HUDEP-2 (cell line): ENCODE data around the gene ARHGAP8.
"Not testable (repeated sequence)": the region's sequence is repeated elsewhere in the genome, so short reads cannot be mapped to it uniquely, and the experiment has no call there.

Source experiments
- DNase-seq, 76 experiments: peaks; one replicate each; lab custom pipeline; 2025; ENCODE audit not compliant: unreplicated experiment in 76 of 76; lab: John Stamatoyannopoulos, UW

Gene ARHGAP8

DNA sequence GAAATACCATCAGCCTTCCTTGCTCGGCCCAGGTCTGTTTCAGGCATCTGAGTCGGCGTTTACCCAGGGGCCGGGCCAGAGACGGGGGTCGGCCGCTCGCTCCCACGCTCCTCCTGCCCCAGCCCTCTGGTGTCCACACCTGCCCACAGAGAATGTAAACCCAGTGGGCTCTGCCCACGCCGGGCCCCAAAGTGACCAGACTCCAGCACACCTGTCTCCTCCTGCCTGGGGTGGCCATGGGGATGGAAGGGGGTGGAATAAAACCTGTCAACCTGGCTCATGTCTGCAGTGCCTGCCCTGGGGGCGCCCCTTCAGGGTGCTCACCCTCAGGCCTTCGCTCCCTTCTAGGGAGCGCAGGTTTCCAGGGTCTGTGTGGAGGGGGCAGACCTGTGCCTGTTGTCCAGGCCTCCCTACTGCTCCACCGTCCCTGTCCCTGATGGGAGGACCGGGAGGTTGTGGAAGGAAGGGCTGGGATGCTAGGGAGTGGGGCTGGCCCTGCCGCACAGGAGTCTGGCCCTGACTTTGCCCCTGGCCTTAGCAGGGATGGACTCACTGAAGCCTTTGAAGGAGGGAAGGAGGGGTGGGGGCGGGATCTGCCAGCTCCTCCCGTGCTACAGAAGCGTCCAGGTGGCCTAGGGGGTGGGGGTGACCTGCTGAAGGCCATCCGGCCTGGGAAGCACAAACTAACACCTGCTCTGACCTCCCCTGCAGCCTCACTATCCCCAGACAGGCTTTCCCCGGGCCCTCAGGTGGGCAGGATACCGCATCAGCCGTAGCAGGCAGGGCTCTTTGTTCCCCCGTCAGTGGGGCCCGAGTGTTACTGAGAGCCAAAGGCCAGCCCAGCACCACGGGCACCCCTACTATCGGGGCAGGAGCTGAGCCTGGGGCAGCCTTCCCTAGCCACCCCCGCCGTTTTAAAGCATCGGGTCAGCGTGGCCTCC, 14.7 kb upstream of the ARHGAP8 start:
- no peak for DNase-seq

DNA sequence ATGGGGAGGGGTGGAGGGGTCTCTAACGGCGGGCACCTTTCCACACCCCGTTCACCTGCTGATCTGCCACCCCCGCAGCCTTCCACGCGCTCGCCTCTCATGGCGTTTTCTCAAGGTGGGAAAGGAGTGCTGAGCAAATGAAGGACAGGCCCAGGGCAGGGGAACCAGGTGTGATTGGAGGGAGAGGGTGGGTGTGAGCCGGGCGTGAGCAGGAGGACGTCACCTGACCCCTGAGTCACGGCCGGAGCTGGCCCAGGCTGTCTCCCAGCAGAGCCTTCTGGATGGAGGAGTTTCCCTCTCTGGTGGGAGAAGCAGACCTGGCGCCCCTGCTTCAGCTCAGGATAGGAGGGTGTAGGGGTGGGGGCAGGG, 14.0 kb upstream of the ARHGAP8 start:
- DNase-seq = no peak

DNA sequence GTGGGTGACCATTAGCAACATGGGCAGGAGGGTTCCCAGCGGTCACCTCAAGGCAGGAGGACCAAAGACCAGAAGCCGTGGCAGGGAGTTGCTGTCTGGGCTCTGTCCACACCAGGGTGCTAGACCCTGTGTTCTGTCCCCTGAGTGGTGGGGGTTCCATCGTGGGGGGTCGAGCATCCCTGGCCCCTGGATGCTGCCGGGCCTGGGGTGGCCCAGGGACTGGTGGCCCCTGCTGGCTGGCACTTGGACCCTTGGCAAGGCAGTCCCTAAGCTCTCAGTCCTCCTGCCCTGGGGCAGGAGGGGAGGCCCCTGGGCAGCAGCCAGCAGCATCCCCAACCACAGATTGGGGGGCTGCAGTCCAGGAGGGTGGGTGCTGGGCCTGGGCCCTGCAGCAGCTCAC, 13.4 kb upstream of the ARHGAP8 start:
- no peak for DNase-seq

GRCh38 chr22:44739666-44740065, 12.7 kb upstream of the ARHGAP8 start:
- DNase-seq = not testable (repeated sequence)

GRCh38 chr22:44740307-44740706, 12.1 kb upstream of the ARHGAP8 start:
- no peak for DNase-seq

DNA sequence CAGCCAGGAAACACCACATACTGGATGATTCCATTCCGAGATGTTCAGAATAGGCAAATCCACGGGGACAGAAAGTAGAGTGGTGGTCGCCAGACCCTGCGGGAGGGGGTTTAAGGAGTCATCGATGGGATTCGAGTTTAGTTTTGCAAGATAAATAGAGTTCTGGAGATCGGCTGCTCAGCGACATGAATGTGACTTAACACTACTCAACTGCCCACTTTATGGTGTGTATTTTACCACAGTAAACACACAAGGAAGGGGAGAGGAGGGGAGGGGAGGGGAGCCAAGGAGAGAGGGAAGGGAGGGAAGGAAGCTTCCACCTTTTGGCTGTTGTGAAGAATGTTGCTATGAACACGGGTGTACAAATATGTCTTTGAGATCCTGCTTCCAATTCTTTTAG, 10.4 kb upstream of the ARHGAP8 start:
- DNase-seq = no peak

DNA sequence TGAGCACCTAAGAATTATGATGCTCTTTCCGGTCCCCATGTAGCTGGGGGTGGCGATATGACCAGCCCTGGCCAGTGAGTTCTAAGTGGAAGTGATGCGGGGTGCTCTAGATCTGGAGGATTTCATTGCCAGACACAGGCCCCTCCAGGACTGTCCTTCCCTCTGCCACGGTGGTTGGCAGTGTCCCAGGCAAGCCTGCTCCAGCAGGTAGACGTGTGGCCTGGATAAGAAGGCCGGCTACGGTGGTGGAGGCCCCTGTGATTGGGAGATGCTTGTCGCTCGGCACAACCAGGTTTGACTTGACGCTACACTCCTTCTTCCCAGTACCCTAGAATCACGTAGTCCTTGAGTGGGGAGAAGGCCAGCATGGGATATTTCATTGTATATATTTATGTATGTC, 9.1 kb upstream of the ARHGAP8 start:
- DNase-seq = no peak

DNA sequence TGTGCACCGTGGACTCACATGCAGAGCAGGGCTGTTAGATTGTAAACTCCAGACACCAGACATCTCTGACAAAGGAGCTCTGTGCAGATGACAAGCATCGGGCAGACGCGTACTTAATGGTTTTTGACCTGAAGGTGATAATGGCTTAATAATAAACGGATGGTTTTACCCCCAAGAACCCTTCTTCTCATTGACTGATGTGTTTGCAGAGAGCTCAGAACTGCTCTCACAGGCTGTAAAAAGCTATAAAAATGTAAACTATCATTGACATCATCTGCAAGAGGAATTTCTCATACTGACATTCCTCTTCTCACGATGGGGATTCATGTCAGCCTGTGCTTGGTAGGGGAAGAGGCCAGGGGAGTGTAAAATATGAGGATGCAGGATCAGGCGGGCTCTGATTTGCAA, 8.6 kb upstream of the ARHGAP8 start:
- DNase-seq = no peak

DNA sequence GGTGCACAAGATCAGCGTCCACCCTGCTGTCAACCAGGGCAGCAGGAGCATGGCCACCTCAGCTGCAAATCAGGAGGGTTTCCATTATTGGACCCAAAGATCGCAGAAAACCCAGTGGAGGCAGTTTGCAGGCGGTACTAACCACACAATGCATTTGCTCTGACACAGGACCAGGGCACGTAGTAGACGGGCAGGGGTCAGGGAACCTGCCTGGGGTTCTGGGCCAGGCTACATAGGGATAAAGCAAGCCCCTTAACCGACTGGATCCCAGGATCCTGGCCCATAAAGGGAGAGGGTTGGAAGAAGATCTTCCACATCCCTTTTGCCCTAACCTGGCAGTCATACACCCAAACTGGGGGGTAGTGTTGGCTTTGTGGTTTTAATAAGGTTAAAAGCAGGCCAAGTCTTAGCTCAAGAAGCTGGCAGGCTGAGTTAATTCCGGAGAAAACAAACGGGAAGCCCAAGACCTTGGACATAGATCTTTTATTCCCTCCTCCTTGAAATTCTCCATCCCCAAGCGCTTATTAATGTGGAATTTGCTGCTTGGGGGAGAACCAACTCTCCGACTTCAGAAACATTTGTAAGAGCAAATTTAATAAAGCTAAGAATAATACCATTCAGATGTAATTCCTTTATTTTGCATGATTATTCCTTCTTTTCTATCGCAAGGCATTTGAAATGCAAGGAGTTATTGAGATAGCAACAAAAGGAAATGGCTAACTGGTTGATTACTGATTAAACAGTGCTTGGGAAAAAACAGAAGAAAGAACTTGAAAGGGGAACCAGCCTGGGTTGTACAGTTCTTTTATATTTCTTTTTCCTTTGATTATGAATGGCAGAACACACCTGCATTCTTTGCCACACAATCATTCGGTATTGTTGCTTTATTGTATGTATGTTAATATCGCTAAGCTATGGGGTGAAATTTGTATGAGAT, 6.3 kb upstream of the ARHGAP8 start:
- DNase-seq = no peak

GRCh38 chr22:44747784-44748127, 4.6 kb upstream of the ARHGAP8 start:
- not testable (repeated sequence) for DNase-seq

- no peak for DNase-seq
These were observed 3.9 kb upstream of the ARHGAP8 start for GRCh38 chr22:44748524-44748923.

GRCh38 chr22:44750481-44750880, 1.9 kb upstream of the ARHGAP8 start:
- DNase-seq = no peak

- no peak for DNase-seq
These were observed 1.0 kb downstream of the ARHGAP8 start for GRCh38 chr22:44753189-44754042.

DNA sequence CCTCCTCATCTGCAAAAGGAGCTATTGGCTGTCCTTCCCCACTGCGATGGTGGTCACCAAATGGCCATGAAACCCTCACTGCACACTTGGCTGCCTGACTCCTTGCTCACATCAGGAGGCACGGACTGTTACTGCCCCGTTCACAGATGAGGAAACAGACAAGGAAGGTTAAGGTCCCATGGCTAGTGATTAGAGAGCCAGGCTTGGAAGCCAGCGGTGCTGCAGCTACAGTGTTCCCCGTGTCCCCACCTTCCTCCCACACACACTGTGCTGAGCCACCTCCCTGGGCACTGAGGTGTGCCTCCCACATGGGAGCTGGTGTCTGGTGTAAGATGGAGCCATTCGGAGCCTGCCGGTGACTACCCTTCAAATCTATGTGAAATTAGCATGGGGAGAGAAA, 2.6 kb downstream of the ARHGAP8 start:
- DNase-seq = no peak

- no peak for DNase-seq
These were observed 3.0 kb downstream of the ARHGAP8 start for GRCh38 chr22:44755417-44755816.

DNA sequence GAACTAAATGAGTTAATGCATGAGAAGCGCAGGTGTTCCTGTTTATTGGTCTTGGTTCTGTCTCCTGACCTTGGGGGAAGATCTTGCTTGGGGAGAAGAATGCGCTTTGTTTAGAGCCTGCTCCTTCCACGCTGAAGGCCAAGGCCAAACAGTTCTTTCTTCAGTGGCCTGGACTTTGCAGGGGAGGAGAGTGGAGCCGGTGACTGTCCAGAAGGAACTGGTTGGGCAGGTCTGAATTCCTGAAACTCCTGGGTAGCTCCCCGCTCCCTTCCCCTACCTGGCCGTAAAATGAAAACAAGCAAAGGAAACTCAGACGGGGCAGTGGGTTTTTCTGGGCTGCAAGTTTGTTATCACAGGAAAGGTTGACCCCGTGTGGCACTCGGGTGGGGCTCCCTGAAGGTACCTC, 3.6 kb downstream of the ARHGAP8 start:
- DNase-seq = no peak

GRCh38 chr22:44758344-44758973, 6.1 kb downstream of the ARHGAP8 start:
- DNase-seq = no peak

DNA sequence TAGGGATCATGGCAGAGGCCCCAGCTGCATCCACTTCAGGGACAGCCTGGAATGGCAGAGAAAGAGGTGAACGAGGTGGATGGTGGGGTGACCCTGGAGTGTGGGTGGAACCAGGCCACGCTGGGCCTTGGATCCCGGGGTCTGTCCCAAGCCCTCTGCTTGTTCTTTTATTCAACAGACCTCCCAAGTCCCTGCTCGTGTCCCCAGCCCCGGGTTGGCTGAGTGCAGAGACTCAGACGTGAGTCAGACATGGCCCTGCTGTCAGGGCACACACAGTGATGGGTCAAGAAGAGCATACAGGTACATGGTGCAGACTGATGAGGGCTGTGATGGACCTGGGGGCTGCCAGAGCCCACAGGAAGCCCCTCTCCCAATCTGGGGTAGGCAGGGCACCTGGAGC, 6.6 kb downstream of the ARHGAP8 start:
- DNase-seq = no peak

GRCh38 chr22:44759430-44760310, 7.3 kb downstream of the ARHGAP8 start:
- DNase-seq = no peak
